OCI-LY1 (cell line): ENCODE results near the gene SLC9A2.

Experiments
- H2AFZ ChIP-seq: fragments of 200-600 bp; sonication (generic), shearing (Covaris generic); 2 replicates; pipeline ENCODE4 v1.6.0; 2014; ENCODE audit warnings: antibody characterized with exemption, mild to moderate bottlenecking, low read length
- H3F3A ChIP-seq: fragments of 200-600 bp; sonication (generic), shearing (Covaris generic); 2 replicates; pipeline ENCODE4 v1.6.0; 2014; ENCODE audit warnings: mild to moderate bottlenecking, antibody characterized with exemption, low read length, moderate library complexity; ENCODE audit not compliant: insufficient read depth
- H3K27ac ChIP-seq: fragments of 200-600 bp; sonication (generic); 2 replicates; pipeline ENCODE4 v1.5.1; 2014; ENCODE audit warnings: low read length, mixed run types, mild to moderate bottlenecking, low read depth; ENCODE audit not compliant: poor library complexity, severe bottlenecking
- H3K27me3 ChIP-seq: fragments of 200-600 bp; sonication (generic); 2 replicates; pipeline ENCODE4 v1.6.0; 2014; ENCODE audit warnings: antibody characterized with exemption, mild to moderate bottlenecking, low read length, moderate library complexity; ENCODE audit not compliant: insufficient read depth
- H3K36me3 ChIP-seq: fragments of 200-600 bp; sonication (generic); 2 replicates; pipeline ENCODE4 v1.6.1; 2014; ENCODE audit warnings: mild to moderate bottlenecking, antibody characterized with exemption, low read length, moderate library complexity, mixed read lengths; ENCODE audit not compliant: insufficient read depth
- H3K4me1 ChIP-seq: fragments of 200-600 bp; sonication (generic); 2 replicates; pipeline ENCODE4 v1.5.1; 2014; ENCODE audit warnings: mild to moderate bottlenecking, low read length, moderate library complexity; ENCODE audit not compliant: insufficient read depth, severe bottlenecking
- H3K4me2 ChIP-seq: fragments of 200-600 bp; sonication (generic), shearing (Covaris generic); 2 replicates; pipeline ENCODE4 v1.6.1; 2014; ENCODE audit warnings: low read length
- H3K4me3 ChIP-seq: fragments of 200-600 bp; sonication (generic); 2 replicates; pipeline ENCODE4 v1.5.1; 2014; ENCODE audit warnings: low read length, low read depth, mild to moderate bottlenecking, mixed read lengths; ENCODE audit not compliant: poor library complexity, severe bottlenecking
- H3K79me2 ChIP-seq: fragments of 200-600 bp; shearing (Covaris generic); 2 replicates; pipeline ENCODE4 v1.6.1; 2016; ENCODE audit warnings: mixed run types, low read length, mixed read lengths; ENCODE audit not compliant: insufficient read depth
- H3K9ac ChIP-seq: fragments of 200-600 bp; sonication (generic), shearing (Covaris generic); 2 replicates; pipeline ENCODE4 v1.6.1; 2014; ENCODE audit warnings: mild to moderate bottlenecking, low read length, mixed read lengths
- H3K9me2 ChIP-seq: fragments of 200-600 bp; sonication (generic), shearing (Covaris generic); 2 replicates; pipeline ENCODE4 v1.6.1; 2014; ENCODE audit warnings: low read depth, mild to moderate bottlenecking, low read length, mixed read lengths
- H3K9me3 ChIP-seq: fragments of 200-600 bp; shearing (Covaris generic); 2 replicates; pipeline ENCODE4 v1.6.1; 2014; ENCODE audit warnings: low read length, mixed read lengths
- H4K20me1 ChIP-seq: fragments of 200-600 bp; sonication (generic), shearing (Covaris generic); 2 replicates; pipeline ENCODE4 v1.6.0; 2016; ENCODE audit warnings: mild to moderate bottlenecking, low read length; ENCODE audit not compliant: insufficient read depth
- CTCF ChIP-seq: fragments of 200-600 bp; sonication (generic), shearing (Covaris generic); IDR thresholded peaks from 2 replicates; pipeline ENCODE4 v1.5.1; 2017; ENCODE audit warnings: mild to moderate bottlenecking, antibody characterized with exemption, low read length, moderate library complexity, mixed read lengths
- EZH2 ChIP-seq: fragments of 200-600 bp; sonication (generic), shearing (Covaris generic); IDR thresholded peaks from 2 replicates; pipeline ENCODE4 v1.8.0; 2017; ENCODE audit warnings: borderline replicate concordance, mixed run types, mild to moderate bottlenecking, antibody characterized with exemption, low read length, moderate library complexity, mixed read lengths

Gene SLC9A2

DNA sequence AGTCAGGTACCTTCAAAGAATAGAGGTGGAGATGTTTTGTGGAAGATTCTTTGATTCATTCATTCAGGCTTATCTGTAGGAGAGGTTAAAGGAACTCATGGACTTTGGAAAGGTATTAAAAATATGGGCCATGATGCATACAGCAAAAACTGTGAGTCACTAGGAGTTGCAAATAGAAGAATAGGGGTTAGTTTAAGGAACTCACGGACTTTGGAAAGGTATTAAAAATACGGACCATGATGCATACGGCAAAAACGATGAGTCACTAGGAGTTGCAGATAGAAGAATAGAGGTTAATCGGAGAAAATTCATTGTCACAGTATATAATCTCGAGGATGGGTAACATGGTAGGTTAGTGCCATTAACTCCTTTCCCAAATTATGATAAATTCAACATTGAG lies 41.2 kb downstream of the SLC9A2 start:
- TF ChIP-seq CTCF (no peak), EZH2 (no peak)

DNA sequence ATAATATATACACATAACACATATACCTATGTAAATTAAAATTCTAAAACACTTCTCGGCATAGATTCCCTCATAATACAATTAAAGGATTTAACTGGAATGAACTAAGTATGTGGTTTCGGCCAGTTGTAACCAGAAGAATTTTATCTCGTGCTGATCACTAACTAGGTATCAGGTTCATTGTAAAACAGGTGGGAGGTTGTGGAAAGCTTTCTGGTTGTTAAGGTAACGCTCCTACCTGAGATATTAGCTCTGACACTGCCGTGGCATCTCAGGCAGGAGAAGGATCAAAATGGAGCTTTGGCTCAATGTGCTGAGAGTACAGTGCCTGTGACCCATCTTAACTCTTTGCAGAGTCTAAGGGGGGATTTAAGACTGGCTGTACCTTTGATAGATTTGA lies 42.5 kb downstream of the SLC9A2 start:
- no peak overlapping the region for H2AFZ ChIP-seq
- no peaks in the 10 kb centered on the region for H3K79me2 ChIP-seq
- H3K36me3 ChIP-seq = no peaks in the 10 kb centered on the region
- no peak overlapping the region for H3K4me3 ChIP-seq
- no peaks in the 10 kb centered on the region for H3K9me3 ChIP-seq
- H3K27me3 ChIP-seq = 0 out of 2 replicates have a peak, but pooled peaks cover 5% of the 10 kb centered on the region
- no peaks in the 10 kb centered on the region for H4K20me1 ChIP-seq
- H3K4me2 ChIP-seq = no peak overlapping the region
- H3F3A ChIP-seq = no peaks in the 10 kb centered on the region
- no peaks in the 10 kb centered on the region for H3K9me2 ChIP-seq
- no peak overlapping the region for H3K27ac ChIP-seq
- no peak overlapping the region for H3K9ac ChIP-seq
- H3K4me1 ChIP-seq = no peaks in the 10 kb centered on the region
- TF ChIP-seq CTCF = no peak
- no peak for TF ChIP-seq EZH2

More for the DNA sequence above, 41.2 kb downstream of the SLC9A2 start:
- Histone ChIP-seq H3K9me3 (no peaks in the 10 kb centered on the region), H3K9ac (no peak overlapping the region), H3K27ac (no peak overlapping the region), H4K20me1 (no peaks in the 10 kb centered on the region), H2AFZ (no peak overlapping the region), H3K36me3 (no peaks in the 10 kb centered on the region), H3K9me2 (no peaks in the 10 kb centered on the region), H3K79me2 (no peaks in the 10 kb centered on the region), H3K4me2 (no peak overlapping the region), H3K4me1 (no peaks in the 10 kb centered on the region), H3K4me3 (no peak overlapping the region), H3F3A (no peaks in the 10 kb centered on the region), H3K27me3 (0 out of 2 replicates have a peak, but pooled peaks cover 5% of the 10 kb centered on the region)

DNA sequence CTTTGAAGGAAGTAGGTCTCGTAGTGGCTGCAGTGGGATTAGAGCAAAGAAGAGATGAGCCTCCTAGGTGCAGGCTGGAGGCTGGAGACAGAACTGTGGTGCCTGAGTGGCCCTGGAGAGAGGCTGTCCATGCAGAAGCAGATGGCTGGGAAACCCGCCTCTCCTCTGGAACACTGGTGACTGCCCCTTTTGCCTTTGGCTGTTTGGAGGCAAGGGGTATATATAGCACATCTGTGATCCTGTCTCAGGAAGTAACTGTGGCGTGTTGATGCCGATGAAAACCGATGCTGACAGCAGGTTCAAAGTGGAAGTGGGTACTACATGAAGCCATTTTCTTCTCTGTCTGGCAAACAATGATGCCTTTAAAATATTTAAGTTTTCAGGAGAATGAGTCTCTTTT lies 43.5 kb downstream of the SLC9A2 start:
- H3K9ac ChIP-seq = no peak overlapping the region
- H4K20me1 ChIP-seq = no peaks in the 10 kb centered on the region
- H3K27me3 ChIP-seq = 0 out of 2 replicates have a peak, but pooled peaks cover 5% of the 10 kb centered on the region
- TF ChIP-seq CTCF (no peak), EZH2 (no peak)
- H3K4me1 ChIP-seq = no peaks in the 10 kb centered on the region
- no peaks in the 10 kb centered on the region for H3K79me2 ChIP-seq
- no peak overlapping the region for H3K4me2 ChIP-seq
- no peak overlapping the region for H3K4me3 ChIP-seq
- no peaks in the 10 kb centered on the region for H3K36me3 ChIP-seq
- H3F3A ChIP-seq = no peaks in the 10 kb centered on the region
- H2AFZ ChIP-seq = no peak overlapping the region
- H3K9me2 ChIP-seq = no peaks in the 10 kb centered on the region
- H3K9me3 ChIP-seq = no peaks in the 10 kb centered on the region
- H3K27ac ChIP-seq = no peak overlapping the region
